ENCODE data around the gene SAMD14. TPM values are rescaled to one million over a fixed set of nuclear protein-coding genes. Genes with fewer than 3 reads are reported as not detected.

The SAMD14 gene
- total and polyA plus RNA-seq, 2 of the 4 experiments (the other 2 are of a cell fraction): 1.4 to 6.2 TPM

- intact Hi-C loops (cut with micrococcal nuclease): no loop called here
- Histone ChIP-seq H3K4me3 (ENCODE audit: insufficient read depth, low read depth, low read length) (no peak overlapping the region), H4K20me1 (ENCODE audit: insufficient read depth, low read length) (peaks cover 6% of the 10 kb centered on the region), H3K9ac (ENCODE audit: low read depth, low read length) (no peak overlapping the region), H3K4ac (ENCODE audit: low read depth, low read length) (no peak overlapping the region), H3K27ac (ENCODE audit: insufficient read depth, low read length) (no peak overlapping the region), H3K23ac (ENCODE audit: low read depth, low read length) (no peak overlapping the region), H3K9me3 (ENCODE audit: control insufficient read depth, insufficient read depth, low read length) (no peaks in the 10 kb centered on the region), H3K4me1 (ENCODE audit: control insufficient read depth, insufficient read depth, low read length) (no peaks in the 10 kb centered on the region), H2BK15ac (ENCODE audit: low read depth, low read length) (no peak overlapping the region), H3K27me3 (ENCODE audit: control insufficient read depth, insufficient read depth, low read length) (no peaks in the 10 kb centered on the region), H3K14ac (replicated peaks; ENCODE audit: low read depth, low read length) (no peak overlapping the region), H4K8ac (ENCODE audit: low read depth in 2 of 2, low read length in 2 of 2) (no peak overlapping the region), H3K18ac (ENCODE audit: low read depth, low read length) (no peak overlapping the region), H4K91ac (ENCODE audit: insufficient read depth, low read depth, low read length) (no peak overlapping the region), H2BK120ac (ENCODE audit: low read depth, low read length) (no peak overlapping the region), H2BK20ac (ENCODE audit: low read depth, low read length) (no peak overlapping the region), H3K56ac (ENCODE audit: extremely low read depth, insufficient read depth, low read length) (no peak overlapping the region; the same call in 1 of the 2 replicates), H4K5ac (ENCODE audit: low read depth, low read length) (no peak overlapping the region), H2AK5ac (ENCODE audit: low read depth, low read length) (no peak overlapping the region), H3K36me3 (ENCODE audit: control insufficient read depth, insufficient read depth, low read length) (peaks cover 21% of the 10 kb centered on the region), H2BK5ac (ENCODE audit: low read depth, low read length, poor library complexity, severe bottlenecking) (no peak overlapping the region), H3K4me2 (ENCODE audit: low read depth, low read length) (no peak overlapping the region), H3K79me1 (ENCODE audit: low read depth in 1 of 2, low read length in 2 of 2) (peaks cover 0 to 10% of the 10 kb centered on the region in 2 experiments; a peak in 1 of 4 replicates), H3K9me1 (ENCODE audit: insufficient read depth, low read length) (no peaks in the 10 kb centered on the region), H2AFZ (replicated peaks; ENCODE audit: low read length, poor library complexity) (no peak overlapping the region), H2AK9ac (replicated peaks; ENCODE audit: low read depth, low read length, poor library complexity) (peak overlapping the region; percentile 19)
- 82% methylated on average over 12 of the region's 25 CpGs; no CpG with 5 or more reads in 1 of the 2 experiments for WGBS, 2 experiments (ENCODE audit: extremely low coverage in 2 of 2, insufficient read length in 1 of 2)
- BruUV-seq (replicated peaks): TSS peak; percentile 82
- no peak for TF ChIP-seq BHLHE40 (IDR thresholded peaks at IDR 0.05; ENCODE audit: low read depth, low read length)
- no peak for TF ChIP-seq RAD21 (IDR thresholded peaks at IDR 0.05; ENCODE audit: low read length)
- TF ChIP-seq CHD1 (IDR thresholded peaks at IDR 0.05; ENCODE audit: low read depth, low read length): no peak
- TF ChIP-seq POLR2A (IDR thresholded peaks at IDR 0.05; ENCODE audit: low read depth, low read length): no peak
- TF ChIP-seq, protein P1, sequence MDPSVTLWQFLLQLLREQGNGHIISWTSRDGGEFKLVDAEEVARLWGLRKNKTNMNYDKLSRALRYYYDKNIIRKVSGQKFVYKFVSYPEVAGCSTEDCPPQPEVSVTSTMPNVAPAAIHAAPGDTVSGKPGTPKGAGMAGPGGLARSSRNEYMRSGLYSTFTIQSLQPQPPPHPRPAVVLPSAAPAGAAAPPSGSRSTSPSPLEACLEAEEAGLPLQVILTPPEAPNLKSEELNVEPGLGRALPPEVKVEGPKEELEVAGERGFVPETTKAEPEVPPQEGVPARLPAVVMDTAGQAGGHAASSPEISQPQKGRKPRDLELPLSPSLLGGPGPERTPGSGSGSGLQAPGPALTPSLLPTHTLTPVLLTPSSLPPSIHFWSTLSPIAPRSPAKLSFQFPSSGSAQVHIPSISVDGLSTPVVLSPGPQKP (IDR thresholded peaks at IDR 0.05; ENCODE audit: borderline replicate concordance, low read depth, low read length): no peak
- TF ChIP-seq, protein P2, sequence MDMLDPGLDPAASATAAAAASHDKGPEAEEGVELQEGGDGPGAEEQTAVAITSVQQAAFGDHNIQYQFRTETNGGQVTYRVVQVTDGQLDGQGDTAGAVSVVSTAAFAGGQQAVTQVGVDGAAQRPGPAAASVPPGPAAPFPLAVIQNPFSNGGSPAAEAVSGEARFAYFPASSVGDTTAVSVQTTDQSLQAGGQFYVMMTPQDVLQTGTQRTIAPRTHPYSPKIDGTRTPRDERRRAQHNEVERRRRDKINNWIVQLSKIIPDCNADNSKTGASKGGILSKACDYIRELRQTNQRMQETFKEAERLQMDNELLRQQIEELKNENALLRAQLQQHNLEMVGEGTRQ (IDR thresholded peaks at IDR 0.05; ENCODE audit: low read depth, low read length): no peak
- no peak for TF ChIP-seq MAZ (IDR thresholded peaks at IDR 0.05; ENCODE audit: borderline replicate concordance, low read depth, low read length)
- TF ChIP-seq SMC3 (IDR thresholded peaks at IDR 0.05; ENCODE audit: low read depth, low read length): no peak
- TF ChIP-seq RCOR1 (IDR thresholded peaks at IDR 0.05; ENCODE audit: insufficient replicate concordance, low read length): no peak
- no peak for TF ChIP-seq MXI1 (IDR thresholded peaks at IDR 0.05; ENCODE audit: borderline replicate concordance, low read depth, low read length)
- TF ChIP-seq, protein P3, sequence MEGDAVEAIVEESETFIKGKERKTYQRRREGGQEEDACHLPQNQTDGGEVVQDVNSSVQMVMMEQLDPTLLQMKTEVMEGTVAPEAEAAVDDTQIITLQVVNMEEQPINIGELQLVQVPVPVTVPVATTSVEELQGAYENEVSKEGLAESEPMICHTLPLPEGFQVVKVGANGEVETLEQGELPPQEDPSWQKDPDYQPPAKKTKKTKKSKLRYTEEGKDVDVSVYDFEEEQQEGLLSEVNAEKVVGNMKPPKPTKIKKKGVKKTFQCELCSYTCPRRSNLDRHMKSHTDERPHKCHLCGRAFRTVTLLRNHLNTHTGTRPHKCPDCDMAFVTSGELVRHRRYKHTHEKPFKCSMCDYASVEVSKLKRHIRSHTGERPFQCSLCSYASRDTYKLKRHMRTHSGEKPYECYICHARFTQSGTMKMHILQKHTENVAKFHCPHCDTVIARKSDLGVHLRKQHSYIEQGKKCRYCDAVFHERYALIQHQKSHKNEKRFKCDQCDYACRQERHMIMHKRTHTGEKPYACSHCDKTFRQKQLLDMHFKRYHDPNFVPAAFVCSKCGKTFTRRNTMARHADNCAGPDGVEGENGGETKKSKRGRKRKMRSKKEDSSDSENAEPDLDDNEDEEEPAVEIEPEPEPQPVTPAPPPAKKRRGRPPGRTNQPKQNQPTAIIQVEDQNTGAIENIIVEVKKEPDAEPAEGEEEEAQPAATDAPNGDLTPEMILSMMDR (conservative IDR thresholded peaks at IDR 0.05; ENCODE audit: low read depth, low read length): no peak
- no peak for TF ChIP-seq CEBPB (IDR thresholded peaks at IDR 0.05; ENCODE audit: low read depth, low read length)
- TF ChIP-seq FOS (IDR thresholded peaks at IDR 0.05; ENCODE audit: low read depth, low read length): no peak
- TF ChIP-seq RFX5 (IDR thresholded peaks at IDR 0.05; ENCODE audit: low read depth, low read length): no peak
- no peak for TF ChIP-seq NFE2L2 (IDR thresholded peaks at IDR 0.05; ENCODE audit: low read depth, low read length)
- ATAC-seq (ENCODE audit: low read depth) (no peak), DNase-seq (no peak)
- dilution Hi-C loops (cut with HindIII; ENCODE audit: low sequenced_read_pairs, unreplicated experiment): no loop called here
- CTCF ChIA-PET: no interaction called here
- POLR2A ChIA-PET (ENCODE audit: unreplicated experiment): no interaction called here
- in situ Hi-C loops (cut with MboI; ENCODE audit: low sequenced_read_pairs): loop anchor here (5.0 kb wide), 2 partner anchors 62 to 227 kb away; no protein-coding TSS in a partner anchor
Measured at GRCh38 chr17:50088952-50089825, 40.8 kb downstream of the SAMD14 start.
